ENCODE measurements around the gene SLC37A1.
"Not testable (repeated sequence)": the region's sequence is repeated elsewhere in the genome, so short reads cannot be mapped to it uniquely, and the experiment has no call there.

SLC37A1 gene

DNA sequence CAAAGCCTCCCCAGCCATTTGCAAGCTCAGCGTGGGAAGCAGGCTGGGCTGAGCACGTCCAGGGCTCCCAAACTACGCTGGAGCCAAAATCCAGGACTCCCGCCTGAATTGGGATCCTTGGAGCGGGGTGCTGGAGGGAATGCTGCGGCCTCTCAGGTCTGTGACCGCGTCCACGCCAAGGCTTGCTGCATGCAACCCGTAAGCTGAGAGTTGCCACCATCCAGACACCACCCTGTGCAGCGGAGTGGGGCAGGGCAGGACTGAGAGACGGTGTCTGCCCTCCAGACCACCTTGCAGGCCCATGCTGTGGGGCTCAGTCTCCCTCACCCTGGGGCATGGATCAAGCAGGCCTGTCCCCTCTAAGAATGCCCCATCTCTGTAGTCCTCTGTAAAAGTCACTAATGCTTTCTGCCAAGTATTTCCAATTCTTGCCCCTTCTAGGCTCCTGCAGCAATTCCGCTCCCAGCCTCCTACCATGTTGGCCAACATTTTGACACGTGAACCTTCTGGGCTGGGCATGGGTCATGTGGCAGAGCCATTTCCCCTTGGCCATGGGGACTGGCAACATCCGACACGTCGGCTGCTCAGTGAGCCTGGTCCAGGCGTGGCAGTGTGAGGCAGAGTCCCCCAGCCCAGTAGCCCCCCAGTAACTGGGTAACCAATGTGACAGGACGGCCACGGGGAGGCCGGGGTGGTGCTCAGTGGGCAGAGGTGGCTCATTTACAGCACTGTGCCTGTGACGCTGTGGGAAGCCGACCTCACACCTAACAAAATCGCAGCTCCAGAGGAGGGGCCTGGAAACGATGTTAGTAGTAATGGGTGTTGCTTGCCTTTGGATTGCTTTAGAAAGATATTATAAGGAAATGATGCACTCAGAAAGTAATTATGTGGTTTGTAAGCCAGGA lies 81.9 kb downstream of the SLC37A1 start:
- DNase-seq (ENCODE audit: low spot score) = no peak

DNA sequence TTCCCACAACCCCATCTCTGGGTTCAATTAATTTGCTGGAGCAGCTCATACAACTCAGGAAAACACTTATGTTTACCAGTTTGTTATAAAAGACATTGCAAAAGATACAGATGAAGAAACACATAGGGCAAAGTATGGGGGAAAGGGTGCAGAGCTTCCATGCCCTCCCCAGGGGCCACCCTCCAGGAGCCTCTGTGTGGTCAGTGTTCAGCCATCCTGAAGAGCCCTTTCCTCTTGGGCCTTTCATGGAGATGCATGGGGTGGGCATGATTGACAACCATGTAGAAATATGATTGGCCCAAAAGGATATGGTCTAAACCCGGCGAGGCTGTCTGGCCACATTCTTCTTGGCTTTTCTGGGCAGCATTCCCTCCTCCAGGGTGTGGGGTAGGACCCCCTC lies 83.0 kb downstream of the SLC37A1 start:
- DNase-seq (ENCODE audit: low spot score) = no peak

DNA sequence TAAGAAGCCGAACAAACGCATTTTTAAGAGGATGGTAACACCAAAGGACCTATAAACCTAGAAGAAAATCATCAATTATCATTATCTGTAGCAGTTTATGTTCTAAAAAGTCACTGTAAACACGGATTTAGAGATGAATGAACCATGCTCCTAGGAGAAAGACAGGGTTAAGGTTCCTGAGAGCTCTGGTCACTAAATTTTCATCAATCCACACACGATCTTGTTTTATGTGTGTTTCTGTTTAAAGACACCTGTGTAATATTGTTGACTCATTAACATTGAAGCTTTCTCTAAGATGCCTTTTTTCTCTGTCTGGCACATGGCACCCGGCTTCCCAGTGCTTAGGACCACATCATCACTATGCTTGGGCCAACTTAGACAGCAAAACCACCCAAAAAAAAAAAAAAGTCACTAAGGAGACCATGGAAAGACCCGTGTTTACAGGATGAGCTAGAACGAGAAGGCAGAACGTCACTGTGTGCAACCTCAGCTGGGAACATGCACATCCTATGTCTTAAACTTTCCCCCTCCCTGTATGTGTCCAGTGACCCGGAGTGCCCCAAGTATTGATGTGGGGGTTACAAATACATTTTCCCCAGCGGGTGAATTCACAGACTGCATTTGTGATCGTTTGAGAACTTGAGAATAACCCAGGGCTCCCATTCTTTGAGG lies 84.0 kb downstream of the SLC37A1 start:
- no peak for DNase-seq (ENCODE audit: low spot score)

DNA sequence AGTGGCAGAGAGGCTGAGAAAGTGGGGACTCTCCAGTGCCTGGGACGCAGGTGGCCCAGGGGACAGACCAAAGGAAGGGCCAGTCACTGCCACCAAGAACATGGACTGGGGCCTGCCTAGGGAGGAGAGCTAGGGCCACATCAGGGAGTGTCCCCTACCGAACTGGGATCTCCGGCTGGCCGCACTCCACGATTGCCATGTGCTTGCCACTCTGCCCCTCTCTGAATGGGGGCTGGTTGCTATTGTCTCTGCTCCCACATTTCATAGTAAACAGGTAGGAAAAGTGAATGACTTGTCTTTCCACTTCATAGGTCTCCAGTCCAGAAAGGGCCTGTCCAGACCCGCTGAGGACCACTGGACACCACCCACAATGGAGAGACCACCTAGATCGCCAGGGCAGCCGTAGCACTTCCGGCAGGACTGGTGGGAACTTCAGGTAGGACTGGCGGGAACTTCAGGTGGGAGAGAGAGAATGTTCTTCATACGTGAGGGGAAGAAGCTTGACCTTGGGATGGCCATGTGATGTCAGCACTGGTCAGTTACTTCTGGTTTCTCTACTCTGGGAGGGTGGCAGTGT lies 84.6 kb downstream of the SLC37A1 start:
- no peak for DNase-seq (ENCODE audit: low spot score)

DNA sequence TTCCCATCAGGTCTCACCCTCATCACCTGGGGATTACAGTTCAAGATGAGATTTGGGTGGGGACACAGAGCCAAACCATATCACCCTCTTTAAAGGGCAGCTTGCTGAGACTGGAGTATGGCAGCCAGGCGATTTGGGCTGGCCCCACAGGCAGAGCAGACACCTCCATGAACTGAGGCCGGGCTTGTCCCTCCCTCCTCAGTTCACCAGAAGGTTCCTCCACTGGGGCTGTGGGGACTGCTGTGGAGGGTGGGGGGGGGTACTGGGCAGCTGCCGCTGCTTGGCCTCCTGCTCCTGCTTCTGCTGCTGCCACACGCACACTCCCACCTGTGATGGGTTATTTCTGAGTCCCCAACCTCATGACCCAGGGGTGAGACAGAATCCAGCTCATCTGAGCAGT lies 85.8 kb downstream of the SLC37A1 start:
- no peak for DNase-seq (ENCODE audit: low spot score)

DNA sequence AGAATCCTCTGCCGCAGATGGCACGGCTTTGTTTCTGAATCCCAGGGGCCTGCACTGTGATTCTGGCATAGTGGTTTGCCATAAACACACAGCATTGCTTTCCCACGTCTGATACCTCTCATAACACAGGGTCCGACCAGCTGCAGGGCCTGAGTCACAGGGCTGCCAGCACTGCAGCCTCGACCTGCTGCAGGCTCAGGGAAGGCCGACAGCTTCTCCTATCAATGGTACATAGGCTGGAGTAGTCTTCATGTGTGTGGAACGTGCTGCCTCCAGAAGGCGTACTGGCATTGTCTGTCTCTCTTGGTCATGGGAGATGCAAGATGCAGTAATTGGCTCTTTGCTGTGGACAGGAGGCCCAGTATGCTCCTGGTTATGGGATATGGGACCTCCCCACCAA lies 86.3 kb downstream of the SLC37A1 start:
- no peak for DNase-seq (ENCODE audit: low spot score)

DNA sequence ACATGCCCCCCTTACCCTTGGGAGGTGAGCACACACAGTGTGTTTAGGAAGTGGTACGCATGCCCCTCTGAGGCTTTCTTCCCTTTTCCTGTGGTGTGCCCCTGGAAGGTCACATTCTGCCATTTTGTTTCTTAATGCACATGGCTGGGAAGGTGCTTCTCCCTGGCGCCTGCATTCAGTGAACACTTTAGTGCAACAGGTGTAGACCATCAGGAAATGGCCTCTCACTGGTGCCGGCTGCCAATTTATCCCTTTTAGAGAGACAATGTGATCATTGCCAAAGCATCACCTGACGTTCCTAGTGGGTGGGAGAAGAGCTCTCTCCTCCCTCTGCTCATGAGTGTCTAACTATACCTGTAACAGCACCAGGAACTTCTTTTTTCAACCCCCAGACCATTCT lies 88.0 kb downstream of the SLC37A1 start:
- DNase-seq (ENCODE audit: low spot score) = no peak

DNA sequence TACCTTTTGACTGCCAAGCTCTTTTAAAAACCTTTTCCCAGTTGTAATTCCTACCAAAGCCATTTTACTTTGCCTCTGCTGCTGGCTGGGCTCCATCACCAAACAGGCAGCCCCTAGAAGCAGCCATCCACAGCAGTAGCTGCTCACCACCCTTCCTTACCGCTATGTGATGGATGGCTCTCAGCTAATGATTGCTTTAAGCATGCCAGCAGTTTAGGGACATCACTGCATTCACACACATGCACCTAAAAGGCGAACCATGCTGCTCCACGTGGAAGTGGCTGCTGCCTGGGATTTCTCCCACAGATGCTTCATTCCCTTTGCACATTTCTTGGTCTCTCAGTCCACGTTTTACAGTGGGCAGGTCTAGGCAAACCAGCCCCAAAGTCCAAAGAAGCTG lies 93.5 kb downstream of the SLC37A1 start:
- DNase-seq (ENCODE audit: low spot score) = no peak

DNA sequence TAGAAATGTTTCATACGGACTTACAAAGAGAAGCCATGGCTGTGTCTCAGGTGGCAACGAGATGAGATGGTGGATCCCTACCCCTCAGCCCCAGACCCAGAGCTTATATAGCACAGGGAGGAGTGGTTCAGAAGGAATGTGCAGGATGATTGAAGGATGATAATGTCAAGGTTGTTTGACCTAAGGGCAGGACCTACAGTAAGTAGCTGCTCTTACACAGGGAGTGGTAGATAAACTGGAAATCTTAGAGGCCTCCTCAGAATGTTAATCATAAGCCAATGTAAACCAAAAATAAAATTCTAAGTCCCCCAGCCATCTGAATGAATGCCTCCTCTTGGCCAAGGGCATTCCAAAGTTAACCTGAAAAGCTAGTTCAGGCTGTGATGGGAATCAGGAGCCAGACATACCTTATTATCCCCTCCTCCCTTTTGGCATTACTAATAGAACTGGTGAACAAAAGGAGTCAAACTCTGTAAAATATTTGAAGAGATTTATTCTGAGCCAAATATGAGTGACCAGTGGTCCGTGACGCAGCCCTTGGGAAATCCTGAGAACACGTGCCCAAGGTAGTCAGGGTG lies 94.0 kb downstream of the SLC37A1 start:
- DNase-seq (ENCODE audit: low spot score) = no peak

DNA sequence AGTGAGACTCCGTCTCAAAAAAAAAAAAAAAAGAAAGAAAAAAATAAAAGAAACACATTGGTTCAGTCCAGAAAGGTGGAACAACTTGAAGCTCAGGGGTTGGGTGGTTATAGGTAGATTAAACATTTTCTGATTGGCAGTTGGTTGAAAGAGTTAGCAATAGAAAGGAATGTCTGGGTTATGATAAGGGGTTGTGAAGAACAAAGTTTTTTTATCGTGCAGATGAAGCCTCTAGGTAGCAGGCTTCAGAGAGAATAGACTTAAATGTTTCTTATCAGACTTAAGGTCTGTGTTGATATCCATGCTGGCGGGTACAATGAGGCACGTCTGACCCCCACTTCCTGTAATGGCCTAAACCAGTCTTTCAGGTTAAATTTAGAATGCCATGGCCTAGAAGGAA lies 94.8 kb downstream of the SLC37A1 start:
- no peak for DNase-seq (ENCODE audit: low spot score)

DNA sequence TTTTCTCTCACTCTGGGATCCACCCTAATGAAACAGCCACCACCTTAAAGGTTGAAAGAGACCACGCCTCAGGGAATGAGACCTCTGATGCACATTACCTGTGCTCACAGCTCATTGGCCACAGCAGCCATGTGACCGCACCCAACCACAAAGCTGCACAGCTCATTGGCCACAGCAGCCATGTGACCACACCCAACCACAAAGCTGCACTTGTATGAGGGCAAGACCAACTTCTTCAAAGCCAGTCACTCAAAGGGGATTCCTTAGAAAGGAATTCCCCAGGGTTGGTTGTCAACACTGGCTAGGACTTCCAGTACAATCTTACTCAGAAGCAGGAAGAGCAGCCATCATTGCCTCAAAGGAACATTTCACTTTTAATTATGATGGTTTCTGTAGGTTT lies 96.2 kb downstream of the SLC37A1 start:
- DNase-seq (ENCODE audit: low spot score) = no peak

DNA sequence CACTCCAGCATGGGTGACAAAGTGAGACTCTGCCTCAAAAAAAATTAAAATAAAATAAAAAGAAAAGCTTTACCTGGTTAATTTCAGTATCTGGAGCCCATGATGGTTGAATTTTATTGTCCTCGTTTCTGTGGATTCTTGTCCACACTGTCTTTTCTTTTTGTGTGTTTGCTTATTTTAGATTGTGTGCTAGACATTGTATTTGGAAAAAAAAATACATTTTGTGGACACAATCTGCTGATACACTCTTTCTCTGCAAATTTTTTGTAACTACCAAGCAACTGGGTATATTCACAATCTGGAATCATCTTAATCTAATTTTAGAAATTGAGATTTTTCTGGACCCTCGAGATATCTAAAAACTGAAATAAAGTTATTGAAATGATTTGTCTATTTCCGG lies 98.2 kb downstream of the SLC37A1 start:
- DNase-seq (ENCODE audit: low spot score) = no peak

DNA sequence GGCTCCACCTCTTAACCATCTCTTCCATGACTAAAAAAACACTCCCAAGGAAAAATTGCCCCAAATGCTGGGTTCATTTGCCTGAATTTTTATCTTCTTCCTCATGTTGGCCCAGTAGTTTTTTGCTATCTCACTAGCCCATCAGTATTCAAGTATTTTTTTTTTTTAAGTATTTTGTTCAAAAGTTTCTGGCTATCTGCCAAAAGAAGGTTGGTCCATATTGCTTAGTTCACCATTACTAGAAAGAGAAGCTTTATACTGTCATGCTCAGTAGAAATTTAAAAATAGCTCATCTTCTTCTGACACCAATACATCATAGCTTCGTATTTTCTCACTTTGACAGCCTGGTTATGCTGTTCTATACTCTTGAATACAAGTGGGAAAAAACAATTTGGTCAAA lies 98.7 kb downstream of the SLC37A1 start:
- no peak for DNase-seq (ENCODE audit: low spot score)

DNA sequence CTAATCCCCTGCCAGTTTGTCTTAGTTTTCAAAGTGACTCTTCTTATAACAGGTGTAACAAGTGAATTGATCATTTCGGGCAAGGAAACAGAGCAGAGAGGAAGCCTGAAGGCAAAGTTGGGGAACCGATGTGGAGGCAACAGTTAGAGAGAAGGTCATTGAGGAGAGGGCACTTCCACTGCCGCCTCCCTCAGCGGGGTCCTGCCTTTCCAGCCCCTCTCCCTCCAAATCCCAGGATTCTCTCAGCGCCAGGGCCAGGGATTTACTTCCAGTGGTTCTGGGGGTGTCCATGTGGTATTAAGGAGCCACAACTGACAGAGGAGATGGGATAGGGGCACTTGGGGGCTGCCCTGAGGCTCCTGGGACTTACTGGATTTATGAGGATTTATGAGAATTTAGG lies 100.1 kb downstream of the SLC37A1 start:
- DNase-seq (ENCODE audit: low spot score) = no peak

DNA sequence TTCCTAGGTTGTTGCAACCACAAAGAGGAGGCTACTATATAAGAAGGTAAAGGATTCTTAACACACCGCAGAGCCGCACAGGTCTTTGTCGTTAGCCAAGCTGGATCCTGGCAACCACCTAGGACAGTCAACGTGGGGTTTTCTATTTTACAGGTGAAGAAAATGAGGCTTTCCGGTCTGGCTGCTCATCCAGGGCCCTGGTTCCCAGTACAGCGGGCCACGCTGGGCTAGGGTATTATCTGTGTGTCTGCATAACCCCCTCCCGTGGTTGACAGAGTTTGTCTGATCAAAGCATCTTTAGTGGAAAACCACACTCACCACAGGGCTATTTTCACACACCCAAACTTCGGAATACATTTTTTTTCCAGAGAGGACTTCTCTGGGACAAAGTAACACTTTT lies 100.7 kb downstream of the SLC37A1 start:
- DNase-seq (ENCODE audit: low spot score) = no peak

DNA sequence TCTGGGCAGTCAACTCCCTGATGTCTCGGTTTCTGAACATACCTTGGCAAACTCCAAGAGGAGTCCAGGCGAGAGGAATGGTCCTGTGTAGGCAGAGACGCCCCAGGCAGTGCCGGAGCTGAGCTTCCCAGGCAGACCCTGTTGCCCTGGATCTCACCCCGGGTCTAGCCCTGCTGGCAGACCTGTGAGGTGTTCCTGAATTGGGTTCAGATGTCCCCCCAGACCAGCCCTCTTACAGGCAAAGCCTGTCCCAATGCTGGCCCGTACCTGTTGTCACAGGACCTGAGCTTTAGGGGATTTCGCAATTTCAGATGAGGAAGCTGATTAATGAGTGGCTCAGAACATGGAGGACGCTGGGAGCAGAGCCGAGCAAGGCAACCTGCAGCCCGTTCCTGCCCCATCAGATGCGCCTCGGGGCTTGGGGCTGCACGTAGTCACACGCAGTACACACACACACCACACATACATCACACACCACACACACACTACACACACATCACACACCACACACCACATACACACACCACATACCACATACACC lies 101.2 kb downstream of the SLC37A1 start:
- DNase-seq (ENCODE audit: low spot score) = no peak

DNA sequence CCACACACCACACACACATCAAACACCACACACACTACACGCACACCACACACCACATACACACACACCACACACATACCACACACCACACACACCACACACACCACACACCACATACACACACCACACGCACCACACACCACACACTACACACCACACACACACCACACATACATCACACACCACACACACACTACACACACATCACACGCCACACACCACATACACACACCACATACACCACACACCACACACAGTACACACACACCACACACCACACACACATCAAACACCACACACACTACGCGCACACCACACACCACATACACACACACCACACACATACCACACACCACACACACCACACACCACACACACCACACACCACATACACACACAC lies 101.7 kb downstream of the SLC37A1 start:
- DNase-seq (ENCODE audit: low spot score) = not testable (repeated sequence)

DNA sequence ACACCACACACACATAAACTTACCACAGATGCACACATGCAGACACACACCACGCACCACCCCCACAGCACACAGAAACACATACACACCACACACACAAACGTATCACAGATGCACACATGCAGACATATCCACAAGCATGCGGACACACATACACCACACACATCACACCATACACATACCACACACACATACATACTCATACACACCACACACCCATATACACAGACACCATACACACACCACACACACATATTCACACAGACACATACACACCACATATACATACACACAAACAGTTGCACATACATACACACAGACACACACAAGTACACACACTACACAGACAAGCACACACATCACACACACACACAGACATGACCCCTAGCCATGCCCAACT lies 102.3 kb downstream of the SLC37A1 start:
- DNase-seq (ENCODE audit: low spot score) = no peak

DNA sequence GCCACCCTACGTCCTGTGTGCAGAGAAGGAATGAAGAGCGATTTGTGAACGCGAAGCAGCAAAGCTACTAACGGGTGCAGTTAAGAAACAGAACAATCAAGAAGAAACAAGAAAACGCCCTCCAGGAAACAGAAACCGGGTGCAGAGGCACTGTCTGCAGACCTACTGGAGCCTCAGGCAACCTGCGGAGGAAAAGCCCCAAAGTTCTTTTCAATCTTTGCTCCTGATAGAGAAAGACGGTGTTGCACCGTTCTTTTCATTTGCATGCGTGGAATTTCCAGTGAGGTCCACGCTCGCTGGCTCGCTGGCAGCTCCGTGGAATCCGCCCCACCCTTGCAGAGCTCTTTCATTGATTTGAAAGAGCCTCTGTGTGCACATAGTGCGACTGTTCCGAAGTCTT lies 102.8 kb downstream of the SLC37A1 start:
- no peak for DNase-seq (ENCODE audit: low spot score)

DNA sequence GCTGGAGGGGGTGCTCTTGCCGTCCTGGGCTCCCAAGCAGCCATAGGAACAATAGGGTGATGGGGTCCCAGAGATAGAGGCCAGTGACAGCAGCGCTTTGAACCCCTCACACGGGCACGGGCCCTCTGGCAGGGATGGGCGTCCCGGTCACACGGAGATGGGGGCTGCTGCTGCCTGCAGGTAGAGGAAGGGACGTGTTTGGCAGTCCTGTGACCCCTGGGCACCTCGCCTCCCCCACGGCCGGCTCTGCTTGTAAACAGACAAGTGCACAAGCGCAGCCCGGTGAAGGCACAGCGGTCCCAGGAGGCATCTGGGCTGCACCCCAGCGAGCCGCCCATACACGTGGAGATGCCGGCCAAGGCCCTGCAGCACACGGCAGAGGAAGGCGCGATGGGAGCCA lies 103.3 kb downstream of the SLC37A1 start:
- no peak for DNase-seq (ENCODE audit: low spot score)

DNA sequence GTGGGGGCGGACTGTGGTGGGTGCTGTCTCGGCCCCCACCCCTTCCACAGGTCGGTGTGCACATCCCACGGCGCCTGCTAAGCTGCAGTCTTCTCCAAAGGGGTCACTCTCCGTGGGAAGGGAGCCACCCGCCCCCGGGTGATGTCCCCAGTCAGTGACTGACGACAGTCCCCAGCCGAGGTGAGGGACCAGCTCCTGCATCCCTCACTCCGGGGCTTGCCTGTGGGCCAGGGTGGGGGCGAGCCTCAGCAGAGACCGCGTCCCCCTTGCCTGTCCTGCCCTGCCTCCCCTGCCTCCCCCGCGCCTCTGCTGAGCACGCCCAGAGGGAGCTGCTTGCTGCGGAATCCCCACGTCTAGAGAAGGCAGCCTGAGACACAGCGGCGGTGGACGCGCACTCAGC lies 103.8 kb downstream of the SLC37A1 start:
- no peak for DNase-seq (ENCODE audit: low spot score)

DNA sequence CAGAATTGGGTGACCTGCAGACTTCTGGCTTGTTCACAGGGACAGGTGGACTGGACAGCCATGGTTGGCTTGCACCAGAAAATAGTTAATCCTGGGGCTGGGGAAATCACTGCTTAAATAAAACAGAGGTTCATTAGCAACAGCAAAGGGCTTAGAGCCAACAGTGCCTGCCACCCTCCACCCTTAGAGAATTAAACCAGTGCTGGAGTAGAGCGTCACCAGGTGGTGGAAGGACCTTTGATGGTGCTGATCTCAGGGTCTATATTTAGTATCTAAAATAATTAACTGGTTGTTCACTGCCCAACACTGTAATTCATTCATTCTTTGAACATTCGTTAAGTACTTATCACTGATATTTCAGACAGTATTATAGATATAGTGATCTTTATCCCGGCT lies 105.1 kb downstream of the SLC37A1 start:
- no peak for DNase-seq (ENCODE audit: low spot score)

DNA sequence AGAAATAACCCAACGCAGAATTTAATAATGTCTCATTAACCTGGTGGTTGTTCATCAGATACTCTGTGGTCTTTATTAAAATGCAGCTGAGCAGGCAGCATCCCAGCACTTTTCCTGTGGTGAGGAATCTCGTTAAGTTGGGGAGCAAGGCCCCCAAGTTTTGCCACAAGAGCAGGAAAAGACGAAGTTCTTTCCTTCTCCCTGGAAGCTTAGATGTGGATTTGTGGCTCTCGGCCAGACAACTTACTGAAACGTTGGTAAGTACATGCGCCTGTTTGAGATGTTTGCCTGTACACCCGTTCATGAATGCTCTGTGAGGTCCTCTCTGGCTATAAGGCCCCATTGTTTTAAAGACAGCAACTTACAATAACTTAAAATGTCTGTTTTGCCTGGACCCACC lies 105.5 kb downstream of the SLC37A1 start:
- no peak for DNase-seq (ENCODE audit: low spot score)

Measured in COLO829 (cell line).